Measurements from ENCODE around the gene INCA1.

DNA sequence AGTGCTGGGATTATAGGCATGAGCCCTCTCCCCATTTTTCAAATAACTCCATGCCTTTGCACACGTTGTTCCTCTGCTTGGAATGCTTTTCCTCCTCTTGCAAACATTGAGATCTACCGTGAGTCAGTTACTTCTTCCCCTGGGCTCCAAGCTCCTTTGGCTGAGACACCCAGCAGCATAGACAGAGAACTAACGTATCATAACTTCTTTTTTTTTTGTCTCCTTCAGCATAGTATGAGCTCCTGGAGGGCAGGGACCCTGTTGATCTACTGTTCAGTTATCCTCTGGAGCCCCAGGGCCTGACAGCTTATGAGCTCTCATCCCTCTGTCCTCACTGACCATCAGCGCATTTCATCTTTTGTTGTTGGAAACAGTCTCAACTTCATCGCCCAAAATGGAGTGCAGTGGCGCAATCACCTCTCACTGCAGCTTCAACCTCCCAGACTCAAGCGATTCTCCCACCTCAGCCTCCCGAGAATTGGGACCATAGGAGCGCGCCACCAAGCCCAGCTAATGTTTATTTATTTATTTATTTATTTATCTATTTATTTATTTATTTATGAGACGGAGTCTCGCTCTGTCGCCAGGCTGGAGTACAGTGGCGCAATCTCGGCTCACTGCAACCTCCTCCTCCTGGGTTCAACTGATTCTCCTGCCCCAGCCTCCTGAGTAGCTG, 31.9 kb downstream of the INCA1 start:
- TF ChIP-seq, protein P1, sequence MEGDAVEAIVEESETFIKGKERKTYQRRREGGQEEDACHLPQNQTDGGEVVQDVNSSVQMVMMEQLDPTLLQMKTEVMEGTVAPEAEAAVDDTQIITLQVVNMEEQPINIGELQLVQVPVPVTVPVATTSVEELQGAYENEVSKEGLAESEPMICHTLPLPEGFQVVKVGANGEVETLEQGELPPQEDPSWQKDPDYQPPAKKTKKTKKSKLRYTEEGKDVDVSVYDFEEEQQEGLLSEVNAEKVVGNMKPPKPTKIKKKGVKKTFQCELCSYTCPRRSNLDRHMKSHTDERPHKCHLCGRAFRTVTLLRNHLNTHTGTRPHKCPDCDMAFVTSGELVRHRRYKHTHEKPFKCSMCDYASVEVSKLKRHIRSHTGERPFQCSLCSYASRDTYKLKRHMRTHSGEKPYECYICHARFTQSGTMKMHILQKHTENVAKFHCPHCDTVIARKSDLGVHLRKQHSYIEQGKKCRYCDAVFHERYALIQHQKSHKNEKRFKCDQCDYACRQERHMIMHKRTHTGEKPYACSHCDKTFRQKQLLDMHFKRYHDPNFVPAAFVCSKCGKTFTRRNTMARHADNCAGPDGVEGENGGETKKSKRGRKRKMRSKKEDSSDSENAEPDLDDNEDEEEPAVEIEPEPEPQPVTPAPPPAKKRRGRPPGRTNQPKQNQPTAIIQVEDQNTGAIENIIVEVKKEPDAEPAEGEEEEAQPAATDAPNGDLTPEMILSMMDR (IDR thresholded peaks at IDR 0.05) = no peak
- no peak for TF ChIP-seq POLR2A (IDR thresholded peaks at IDR 0.05)
